DMS153 (cell line): ENCODE measurements around the gene HEPN1.
A peak's percentile ranks its signal among the peaks of the same experiment; 100 is the strongest.
"Not testable (repeated sequence)": the region's sequence is repeated elsewhere in the genome, so short reads cannot be mapped to it uniquely, and the experiment has no call there.

Experiments used
- DNase-seq: peaks from one replicate; lab custom pipeline; 2025; lab: John Stamatoyannopoulos, UW

HEPN1 gene

GRCh38 chr11:124942466-124943253 is 23.6 kb downstream of the HEPN1 start:
- DNase-seq: no peak

- no peak for DNase-seq
Observed at GRCh38 chr11:124943254-124943616, 24.2 kb downstream of the HEPN1 start.

- no peak for DNase-seq
Observed at GRCh38 chr11:124943741-124944140, 24.7 kb downstream of the HEPN1 start.

DNA sequence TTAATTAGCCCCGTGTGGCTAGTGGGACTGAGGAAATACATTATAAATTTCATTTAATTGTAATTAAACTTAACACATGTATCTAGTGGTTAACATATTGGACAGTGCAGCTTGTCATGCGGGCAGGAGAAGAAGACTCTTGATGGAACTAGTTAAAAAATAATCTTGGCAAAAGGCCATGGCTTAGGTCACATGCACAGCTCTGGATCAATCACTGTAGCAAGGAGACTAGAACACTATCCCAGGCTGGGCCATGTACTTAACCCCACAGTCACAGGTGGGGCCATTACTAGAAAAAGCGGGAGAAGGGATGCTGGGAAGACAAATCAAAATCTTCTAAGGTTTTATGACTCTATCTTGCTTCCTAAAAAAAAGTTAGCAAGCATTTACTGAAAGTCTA is 25.5 kb downstream of the HEPN1 start:
- no peak for DNase-seq

- no peak for DNase-seq
Observed at GRCh38 chr11:124945826-124946225, 26.8 kb downstream of the HEPN1 start.

GRCh38 chr11:124946735-124947141 is 27.7 kb downstream of the HEPN1 start:
- no peak for DNase-seq

DNA sequence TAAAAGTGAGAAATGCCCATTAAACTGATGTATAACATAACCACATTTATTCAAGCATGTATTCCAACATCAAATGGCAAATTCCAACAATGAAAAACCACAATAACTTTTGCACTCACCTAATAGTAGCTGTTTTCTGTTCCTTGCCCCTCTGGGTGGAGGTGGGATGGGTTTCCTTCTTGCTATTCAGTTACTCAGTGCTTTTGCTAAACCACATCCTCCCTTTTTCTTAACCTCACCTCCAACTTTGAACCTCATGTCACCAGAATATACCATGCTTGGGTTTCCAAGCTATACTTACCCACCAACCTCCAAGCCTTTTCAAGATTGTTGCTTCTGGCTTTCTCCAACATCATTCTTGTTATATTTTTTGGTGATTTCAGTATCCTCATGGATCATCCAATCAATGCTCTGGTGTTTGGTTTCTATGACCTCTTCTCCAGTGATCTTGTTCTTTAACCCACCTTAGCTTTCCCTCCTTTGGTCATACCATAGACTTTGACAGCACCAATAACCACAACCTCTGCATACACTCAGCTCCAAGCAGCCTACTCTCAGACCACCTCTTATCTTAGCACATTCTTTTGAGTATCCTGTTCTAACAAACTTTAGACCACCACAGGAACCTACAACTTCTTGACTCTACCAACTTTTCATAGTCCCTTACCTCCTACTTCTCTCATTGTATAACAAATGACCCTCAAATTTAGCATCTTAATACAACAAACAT is 31.7 kb downstream of the HEPN1 start:
- no peak for DNase-seq

- no peak for DNase-seq
Observed at GRCh38 chr11:124951341-124951740, 32.3 kb downstream of the HEPN1 start.

- peak; percentile 94 for DNase-seq
Observed at GRCh38 chr11:124953753-124954589, 34.9 kb downstream of the HEPN1 start, which contains the start of gene CCDC15. CCDC15 (plus strand) TSS chr11:124954202; CDS start chr11:124954733, 531 bp downstream.

GRCh38 chr11:124954590-124954955 is 35.5 kb downstream of the HEPN1 start:
- no peak for DNase-seq

DNA sequence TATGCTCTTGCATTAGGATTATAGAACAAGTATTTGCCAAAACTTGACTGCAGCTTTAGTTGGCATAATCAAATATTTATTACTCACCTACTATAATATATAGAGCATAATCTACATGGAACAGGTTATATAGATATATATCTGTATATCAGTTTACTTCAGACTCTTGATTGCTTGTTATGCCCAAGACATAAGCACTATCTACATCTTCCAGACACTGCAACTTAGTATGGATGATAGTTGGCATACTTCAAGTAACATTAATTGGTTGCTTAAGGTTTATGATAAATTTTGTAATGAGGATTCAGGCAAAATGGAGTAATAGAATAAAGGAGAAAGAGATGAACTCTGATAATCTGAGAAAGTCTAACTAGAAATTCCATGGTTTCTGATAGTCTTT is 36.0 kb downstream of the HEPN1 start:
- DNase-seq: no peak

- DNase-seq: peak; percentile 18
Observed at GRCh38 chr11:124961972-124962609, 43.0 kb downstream of the HEPN1 start.

DNA sequence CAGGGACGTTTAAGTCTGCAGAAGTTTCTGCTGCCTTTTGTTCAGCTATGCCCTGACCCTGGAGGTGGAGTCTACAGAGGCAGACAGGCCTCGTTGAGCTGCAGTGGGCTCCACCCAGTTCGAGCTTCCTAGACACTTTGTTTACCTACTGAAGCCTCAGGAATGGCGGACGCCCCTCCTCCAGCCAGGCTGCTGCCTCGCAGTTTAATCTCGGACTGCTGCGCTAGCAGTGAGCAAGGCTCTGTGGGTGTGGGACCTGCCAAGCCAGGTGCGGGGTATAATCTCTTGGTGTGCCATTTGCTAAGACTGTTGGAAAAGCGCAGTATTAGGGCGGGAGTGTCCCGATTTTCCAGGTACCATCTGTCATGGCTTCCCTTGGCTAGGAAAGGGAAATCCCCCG is 49.1 kb downstream of the HEPN1 start:
- not testable (repeated sequence) for DNase-seq
